Dendritic cell treated with granulocyte-macrophage colony-stimulating factor and Interleukin-4, amounts not matched to agents 40 ng/mL and 50 ng/mL, for 4 days (primary cell): ENCODE data around the gene MED9.

Experiments used
- H3K27ac Mint-ChIP-seq: one replicate; pipeline ENCODE4 v1.8.0; 2022; ENCODE audit warnings: mild to moderate bottlenecking, mixed read lengths
- H3K27me3 Mint-ChIP-seq: one replicate; pipeline ENCODE4 v1.8.0; 2022; ENCODE audit warnings: mild to moderate bottlenecking, mixed read lengths
- H3K36me3 Mint-ChIP-seq: one replicate; pipeline ENCODE4 v1.8.0; 2022; ENCODE audit warnings: low read depth, mixed read lengths
- H3K4me1 Mint-ChIP-seq: one replicate; pipeline ENCODE4 v1.8.0; 2022; ENCODE audit warnings: low read depth, mixed read lengths
- H3K4me3 Mint-ChIP-seq: one replicate; pipeline ENCODE4 v1.8.0; 2022; ENCODE audit warnings: mild to moderate bottlenecking, moderate library complexity, mixed read lengths
- H3K9me3 Mint-ChIP-seq: one replicate; pipeline ENCODE4 v1.8.0; 2022; ENCODE audit warnings: mixed read lengths
- intact Hi-C: fragments of 100-400 bp; cut with micrococcal nuclease; formaldehyde crosslinking; loops from one replicate; pipeline ENCODE4 v1.15.0; 2022

The MED9 gene

DNA sequence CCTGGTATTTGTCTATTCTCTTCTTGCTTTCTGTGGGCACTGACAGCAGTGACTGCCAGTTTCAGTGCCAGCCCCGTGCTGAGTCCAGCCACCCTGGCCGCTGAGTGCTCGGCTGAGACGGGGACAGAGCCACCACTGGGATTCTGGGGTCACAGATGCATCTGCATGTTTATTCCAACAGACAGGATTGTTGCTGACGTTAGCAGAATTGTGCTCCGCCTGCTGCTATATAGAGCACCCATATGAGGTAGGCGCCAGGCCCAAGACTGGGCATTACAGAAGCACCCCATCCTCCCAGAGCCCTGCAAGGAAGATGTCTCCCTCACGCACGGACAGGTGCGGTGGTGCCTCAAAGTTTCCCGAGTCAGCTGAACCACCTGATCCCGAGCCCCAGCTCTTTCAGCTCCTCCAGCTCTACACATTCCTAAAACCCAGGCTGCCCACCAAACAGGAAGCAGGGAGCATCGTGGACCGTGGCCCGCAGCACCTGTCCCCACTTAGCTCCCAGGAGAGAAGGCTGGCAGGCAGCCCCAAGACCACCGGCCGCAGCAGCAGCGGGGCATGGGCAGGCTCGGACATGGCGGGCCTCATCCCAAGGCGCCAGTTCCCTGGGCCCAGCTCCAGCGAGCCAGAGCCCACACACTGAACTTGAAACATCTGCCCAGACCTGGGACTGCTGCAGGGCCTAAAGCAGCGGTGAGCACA, 64.3 kb downstream of the MED9 start:
- no peaks in the 10 kb centered on the region for H3K36me3 Mint-ChIP-seq
- no peak overlapping the region for H3K4me3 Mint-ChIP-seq
- no peak overlapping the region for H3K27ac Mint-ChIP-seq
- H3K4me1 Mint-ChIP-seq = no peaks in the 10 kb centered on the region
- no peaks in the 10 kb centered on the region for H3K27me3 Mint-ChIP-seq
- intact Hi-C loops = no loop called here
- no peaks in the 10 kb centered on the region for H3K9me3 Mint-ChIP-seq

DNA sequence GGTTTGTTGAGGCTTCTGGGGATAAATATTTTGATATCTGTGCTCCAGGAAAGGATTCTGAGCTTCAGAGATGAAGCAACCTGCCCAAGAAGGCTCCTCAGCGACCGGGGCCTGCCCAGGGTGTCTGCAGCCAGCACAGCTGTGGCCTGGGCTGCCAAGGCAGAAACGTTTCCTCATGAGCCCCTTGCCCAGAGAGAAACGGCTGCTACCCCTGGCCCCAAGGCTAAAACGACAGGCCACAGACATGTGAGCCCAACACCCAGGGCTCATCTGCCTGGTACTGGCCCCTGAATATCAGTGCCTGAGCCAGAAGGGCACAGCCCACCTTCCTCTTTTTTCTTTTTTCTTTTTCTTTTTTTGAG, 64.8 kb downstream of the MED9 start:
- no peaks in the 10 kb centered on the region for H3K4me1 Mint-ChIP-seq
- no peaks in the 10 kb centered on the region for H3K36me3 Mint-ChIP-seq
- H3K27me3 Mint-ChIP-seq = no peaks in the 10 kb centered on the region
- intact Hi-C loops = no loop called here
- no peak overlapping the region for H3K4me3 Mint-ChIP-seq
- H3K27ac Mint-ChIP-seq = no peak overlapping the region
- no peaks in the 10 kb centered on the region for H3K9me3 Mint-ChIP-seq
